ENCODE results near the gene GRK5.
"Not testable (repeated sequence)": the region's sequence is repeated elsewhere in the genome, so short reads cannot be mapped to it uniquely, and the experiment has no call there.

The GRK5 gene

GRCh38 chr10:119274519-119275045 is 67.2 kb downstream of the GRK5 start:
- DNase-seq (ENCODE audit: low read depth), result no peak

- DNase-seq (ENCODE audit: low read depth), result no peak
Observed at GRCh38 chr10:119275085-119275484, 67.7 kb downstream of the GRK5 start.

- DNase-seq (ENCODE audit: low read depth), result not testable (repeated sequence)
Observed at GRCh38 chr10:119276194-119276593, 68.8 kb downstream of the GRK5 start.

GRCh38 chr10:119278126-119278709 is 70.8 kb downstream of the GRK5 start:
- no peak for DNase-seq (ENCODE audit: low read depth)

GRCh38 chr10:119279441-119279840 is 72.1 kb downstream of the GRK5 start:
- no peak for DNase-seq (ENCODE audit: low read depth)

- DNase-seq (ENCODE audit: low read depth), result no peak
Observed at GRCh38 chr10:119281581-119282071, 74.3 kb downstream of the GRK5 start.

GRCh38 chr10:119282446-119282845 is 75.1 kb downstream of the GRK5 start:
- no peak for DNase-seq (ENCODE audit: low read depth)

GRCh38 chr10:119283387-119283786 is 76.0 kb downstream of the GRK5 start:
- no peak for DNase-seq (ENCODE audit: low read depth)

- no peak for DNase-seq (ENCODE audit: low read depth)
Observed at GRCh38 chr10:119283818-119284217, 76.4 kb downstream of the GRK5 start.

GRCh38 chr10:119284679-119285096 is 77.3 kb downstream of the GRK5 start:
- no peak for DNase-seq (ENCODE audit: low read depth)

GRCh38 chr10:119285495-119286267 is 78.3 kb downstream of the GRK5 start:
- DNase-seq (ENCODE audit: low read depth), result no peak

- DNase-seq (ENCODE audit: low read depth), result no peak
Observed at GRCh38 chr10:119286516-119286915, 79.1 kb downstream of the GRK5 start.

GRCh38 chr10:119286983-119287633 is 79.7 kb downstream of the GRK5 start:
- DNase-seq (ENCODE audit: low read depth), result no peak

- no peak for DNase-seq (ENCODE audit: low read depth)
Observed at GRCh38 chr10:119288574-119289001, 81.2 kb downstream of the GRK5 start.

GRCh38 chr10:119289227-119289920 is 82.0 kb downstream of the GRK5 start:
- DNase-seq (ENCODE audit: low read depth), result no peak

- no peak for DNase-seq (ENCODE audit: low read depth)
Observed at GRCh38 chr10:119290301-119291048, 83.1 kb downstream of the GRK5 start.

- no peak for DNase-seq (ENCODE audit: low read depth)
Observed at GRCh38 chr10:119291223-119291900, 84.0 kb downstream of the GRK5 start.

GRCh38 chr10:119292968-119293760 is 85.8 kb downstream of the GRK5 start:
- DNase-seq (ENCODE audit: low read depth), result no peak

GRCh38 chr10:119296703-119297102 is 89.3 kb downstream of the GRK5 start:
- DNase-seq (ENCODE audit: low read depth), result no peak
